NCI-H2227 treated with DMSO at 0.1 percent for 48 hours (cell line): ENCODE measurements around the gene DNAJC18.
"Not testable (repeated sequence)": the region's sequence is repeated elsewhere in the genome, so short reads cannot be mapped to it uniquely, and the experiment has no call there.

Experiments
- DNase-seq: peaks from one replicate; lab custom pipeline; 2025; lab: John Stamatoyannopoulos, UW

Gene DNAJC18

GRCh38 chr5:139426203-139426885 is 13.0 kb downstream of the DNAJC18 start:
- no peak for DNase-seq

GRCh38 chr5:139425497-139425896 is 13.8 kb downstream of the DNAJC18 start:
- no peak for DNase-seq

GRCh38 chr5:139422307-139422893 is 16.9 kb downstream of the DNAJC18 start:
- DNase-seq = peak; percentile 61

GRCh38 chr5:139419226-139420192 is 19.8 kb downstream of the DNAJC18 start:
- DNase-seq = no peak

GRCh38 chr5:139418793-139419192 is 20.5 kb downstream of the DNAJC18 start:
- DNase-seq = no peak

- DNase-seq = no peak
Observed at GRCh38 chr5:139417214-139417613, 22.1 kb downstream of the DNAJC18 start.

- no peak for DNase-seq
Observed at GRCh38 chr5:139416651-139417050, 22.7 kb downstream of the DNAJC18 start.

GRCh38 chr5:139415869-139416268 is 23.5 kb downstream of the DNAJC18 start:
- DNase-seq = no peak

- no peak for DNase-seq
Observed at GRCh38 chr5:139415221-139415861, 24.0 kb downstream of the DNAJC18 start.

GRCh38 chr5:139414581-139415130 is 24.7 kb downstream of the DNAJC18 start:
- no peak for DNase-seq

- no peak for DNase-seq
Observed at GRCh38 chr5:139413963-139414362, 25.4 kb downstream of the DNAJC18 start.

GRCh38 chr5:139413153-139413552 is 26.2 kb downstream of the DNAJC18 start:
- no peak for DNase-seq

- no peak for DNase-seq
Observed at GRCh38 chr5:139410993-139411828, 28.1 kb downstream of the DNAJC18 start.

- no peak for DNase-seq
Observed at GRCh38 chr5:139410121-139410992, 29.0 kb downstream of the DNAJC18 start.

GRCh38 chr5:139409116-139409515 is 30.2 kb downstream of the DNAJC18 start:
- not testable (repeated sequence) for DNase-seq

- DNase-seq = no peak
Observed at GRCh38 chr5:139408191-139408590, 31.1 kb downstream of the DNAJC18 start.

GRCh38 chr5:139407517-139407916 is 31.8 kb downstream of the DNAJC18 start:
- no peak for DNase-seq

GRCh38 chr5:139406963-139407362 is 32.4 kb downstream of the DNAJC18 start:
- DNase-seq = no peak

- no peak for DNase-seq
Observed at GRCh38 chr5:139404484-139404840, 34.9 kb downstream of the DNAJC18 start.
